ENCODE results near the gene CC2D1A.

Gene CC2D1A

DNA sequence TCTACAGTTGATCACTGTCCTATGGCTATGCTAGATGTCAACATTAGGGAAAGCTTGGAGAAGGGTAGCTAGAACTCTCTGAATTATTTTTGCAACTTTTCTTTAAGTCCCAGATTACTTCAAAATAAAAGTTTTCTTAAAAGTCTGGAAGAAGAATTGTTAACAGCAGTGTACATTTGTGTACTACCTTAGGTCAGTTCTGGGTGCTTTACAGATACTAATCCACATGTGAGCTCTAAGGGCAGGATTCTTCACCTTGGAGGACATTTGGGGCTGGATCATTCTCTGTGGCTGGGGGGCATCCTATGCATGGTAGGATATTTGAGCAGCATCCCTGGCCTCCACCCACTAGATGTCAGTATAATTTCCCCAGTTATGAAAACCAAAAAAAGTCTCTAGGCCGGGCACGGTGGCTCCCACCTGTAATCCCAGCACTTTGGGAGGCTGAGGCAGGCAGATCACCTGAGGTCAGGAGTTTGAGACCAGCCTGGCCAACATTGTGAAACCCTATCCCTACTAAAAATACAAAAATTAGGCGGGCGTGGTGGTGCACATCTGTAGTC is 2.9 kb upstream of the CC2D1A start:
- no peak overlapping the region for H3K4me3 ChIP-seq (replicated peaks; ENCODE audit: low read depth, low read length)
- TF ChIP-seq, protein P1, sequence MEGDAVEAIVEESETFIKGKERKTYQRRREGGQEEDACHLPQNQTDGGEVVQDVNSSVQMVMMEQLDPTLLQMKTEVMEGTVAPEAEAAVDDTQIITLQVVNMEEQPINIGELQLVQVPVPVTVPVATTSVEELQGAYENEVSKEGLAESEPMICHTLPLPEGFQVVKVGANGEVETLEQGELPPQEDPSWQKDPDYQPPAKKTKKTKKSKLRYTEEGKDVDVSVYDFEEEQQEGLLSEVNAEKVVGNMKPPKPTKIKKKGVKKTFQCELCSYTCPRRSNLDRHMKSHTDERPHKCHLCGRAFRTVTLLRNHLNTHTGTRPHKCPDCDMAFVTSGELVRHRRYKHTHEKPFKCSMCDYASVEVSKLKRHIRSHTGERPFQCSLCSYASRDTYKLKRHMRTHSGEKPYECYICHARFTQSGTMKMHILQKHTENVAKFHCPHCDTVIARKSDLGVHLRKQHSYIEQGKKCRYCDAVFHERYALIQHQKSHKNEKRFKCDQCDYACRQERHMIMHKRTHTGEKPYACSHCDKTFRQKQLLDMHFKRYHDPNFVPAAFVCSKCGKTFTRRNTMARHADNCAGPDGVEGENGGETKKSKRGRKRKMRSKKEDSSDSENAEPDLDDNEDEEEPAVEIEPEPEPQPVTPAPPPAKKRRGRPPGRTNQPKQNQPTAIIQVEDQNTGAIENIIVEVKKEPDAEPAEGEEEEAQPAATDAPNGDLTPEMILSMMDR (IDR thresholded peaks at IDR 0.05; ENCODE audit: low read depth, low read length, missing control alignments), result peak; percentile 37
- DNase-seq (ENCODE audit: extremely low read depth, low read depth), result no peak

DNA sequence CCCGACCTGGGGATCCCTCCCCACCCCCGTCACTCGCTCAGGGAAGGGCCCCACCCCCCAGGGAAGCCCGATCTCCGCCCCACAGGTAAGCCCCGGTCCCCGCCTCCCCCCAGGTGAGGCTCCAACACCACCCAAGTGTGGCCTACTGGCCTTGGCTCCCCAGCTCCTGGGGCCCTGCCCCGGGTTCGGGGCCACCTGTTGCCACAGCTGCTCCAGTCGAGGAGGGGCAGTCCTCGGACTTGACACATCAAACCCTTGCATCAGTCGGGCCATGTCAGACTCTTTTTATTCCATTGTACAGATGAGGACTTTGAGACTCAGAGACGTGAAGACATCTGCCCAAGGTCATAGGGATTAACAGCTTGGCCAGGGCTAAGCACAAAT is 512 bp downstream of the CC2D1A start:
- DNase-seq (ENCODE audit: extremely low read depth, low read depth), result no peak
- H3K4me3 ChIP-seq (replicated peaks; ENCODE audit: low read depth, low read length), result peak overlapping the region; percentile 77
- TF ChIP-seq, protein P1 (IDR thresholded peaks at IDR 0.05; ENCODE audit: low read depth, low read length, missing control alignments), result no peak

DNA sequence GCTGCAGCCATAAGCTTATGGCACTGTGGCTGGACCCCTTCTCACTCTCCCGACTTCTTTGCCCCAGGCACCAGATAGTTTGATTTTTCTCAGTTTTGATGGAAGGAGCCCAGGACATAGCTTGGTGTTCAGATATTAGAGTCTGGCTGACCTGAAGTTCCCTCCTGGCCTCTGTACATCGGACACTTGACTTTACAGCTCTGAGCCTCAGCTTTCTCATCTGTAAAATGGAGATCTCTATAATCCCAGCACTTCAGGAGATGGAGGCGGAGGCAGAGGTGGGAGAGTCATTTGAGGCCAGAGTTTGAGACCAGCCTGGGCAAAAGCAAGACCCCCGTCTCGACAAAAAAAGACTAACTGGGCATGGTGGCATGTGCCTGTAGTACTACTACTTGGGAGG is 909 bp downstream of the CC2D1A start:
- TF ChIP-seq, protein P1 (IDR thresholded peaks at IDR 0.05; ENCODE audit: low read depth, low read length, missing control alignments), result no peak
- peak overlapping the region; percentile 77 for H3K4me3 ChIP-seq (replicated peaks; ENCODE audit: low read depth, low read length)
- no peak for DNase-seq (ENCODE audit: extremely low read depth, low read depth)

DNA sequence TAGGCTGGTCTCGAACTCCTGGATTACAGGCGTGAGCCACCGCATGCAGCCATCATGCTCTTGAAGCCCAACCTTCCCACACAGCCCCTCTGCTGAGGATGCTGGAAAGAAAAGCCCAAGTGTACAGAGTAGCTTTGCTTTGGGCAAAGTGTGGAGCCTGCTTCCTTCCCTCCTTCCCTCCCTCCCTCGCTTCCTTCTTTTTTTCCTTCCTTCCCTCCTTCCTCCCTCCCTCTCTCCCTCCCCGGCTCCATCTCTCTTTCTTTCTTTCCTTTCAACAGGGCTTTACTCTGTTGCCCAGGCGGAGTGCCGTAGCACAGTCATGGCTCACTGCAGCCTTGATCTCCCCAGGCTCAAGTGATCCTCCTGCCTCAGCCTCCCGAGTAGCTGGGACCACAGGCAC is 2.7 kb downstream of the CC2D1A start:
- DNase-seq (ENCODE audit: extremely low read depth, low read depth), result no peak
- TF ChIP-seq, protein P1 (IDR thresholded peaks at IDR 0.05; ENCODE audit: low read depth, low read length, missing control alignments), result no peak
- no peak overlapping the region for H3K4me3 ChIP-seq (replicated peaks; ENCODE audit: low read depth, low read length)

DNA sequence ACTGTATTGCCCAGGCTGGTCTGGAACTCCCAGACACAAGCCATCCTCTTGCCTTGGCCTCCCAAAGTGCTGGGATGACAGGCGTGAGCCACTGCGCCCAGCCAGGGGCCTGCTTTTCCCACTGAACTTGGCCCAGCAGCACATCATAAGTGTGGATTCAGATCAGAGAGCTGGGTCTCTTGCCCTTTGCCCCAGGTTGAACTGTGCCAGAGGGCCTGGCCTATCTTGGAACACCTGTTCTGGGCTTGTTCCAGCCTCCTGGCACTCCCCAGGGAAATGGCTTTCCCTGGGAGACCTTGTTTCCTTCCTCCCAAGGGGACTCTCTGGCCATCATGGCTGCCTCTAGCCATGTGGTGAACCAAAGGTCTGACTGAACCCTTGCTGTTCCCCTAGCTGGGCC is 3.4 kb downstream of the CC2D1A start:
- DNase-seq (ENCODE audit: extremely low read depth, low read depth), result no peak
- TF ChIP-seq, protein P1 (IDR thresholded peaks at IDR 0.05; ENCODE audit: low read depth, low read length, missing control alignments), result no peak
- no peak overlapping the region for H3K4me3 ChIP-seq (replicated peaks; ENCODE audit: low read depth, low read length)

DNA sequence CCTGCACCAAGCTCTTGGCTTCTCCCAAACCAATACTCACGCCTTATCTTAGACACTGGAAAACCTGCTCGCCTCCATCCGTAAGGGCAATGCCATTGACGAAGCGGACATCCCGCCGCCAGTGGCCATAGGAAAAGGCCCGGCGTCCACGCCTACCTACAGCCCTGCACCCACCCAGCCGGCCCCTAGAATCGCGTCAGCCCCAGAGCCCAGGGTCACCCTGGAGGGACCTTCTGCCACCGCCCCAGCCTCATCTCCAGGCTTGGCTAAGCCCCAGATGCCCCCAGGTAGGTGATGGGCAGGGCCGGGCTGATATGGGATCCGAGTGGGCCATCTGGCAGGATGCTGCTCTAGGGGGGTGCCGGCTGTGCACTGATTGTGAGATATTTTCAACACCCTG is 7.4 kb downstream of the CC2D1A start:
- H3K4me3 ChIP-seq (replicated peaks; ENCODE audit: low read depth, low read length), result no peak overlapping the region
- DNase-seq (ENCODE audit: extremely low read depth, low read depth), result no peak
- TF ChIP-seq, protein P1 (IDR thresholded peaks at IDR 0.05; ENCODE audit: low read depth, low read length, missing control alignments), result no peak

DNA sequence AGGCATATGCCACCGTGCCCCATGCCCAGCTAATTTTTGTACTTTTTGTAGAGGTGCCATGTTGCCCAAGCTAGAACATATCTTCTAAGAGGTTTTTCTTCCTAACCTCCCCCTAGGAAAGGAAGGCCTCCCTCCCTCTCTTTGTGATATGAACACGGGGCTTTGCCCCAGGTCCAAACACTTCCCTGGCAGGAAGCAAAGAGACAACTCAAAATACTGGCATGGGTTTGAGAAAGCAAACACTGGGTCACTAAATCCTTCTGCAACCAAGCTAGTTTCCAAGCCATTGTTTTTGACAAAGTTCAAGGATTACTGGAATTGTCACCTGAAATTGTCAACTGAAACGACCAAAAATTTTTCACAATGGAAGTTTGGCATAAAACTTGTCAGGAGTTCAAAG is 8.8 kb downstream of the CC2D1A start:
- DNase-seq (ENCODE audit: extremely low read depth, low read depth), result no peak
- TF ChIP-seq, protein P1 (IDR thresholded peaks at IDR 0.05; ENCODE audit: low read depth, low read length, missing control alignments), result no peak
- H3K4me3 ChIP-seq (replicated peaks; ENCODE audit: low read depth, low read length), result no peak overlapping the region
